GM12878 (cell line): ENCODE measurements around the gene CD164L2. TPM values are rescaled to one million over a fixed set of nuclear protein-coding genes. Genes with fewer than 3 reads are reported as not detected.

Experiments
- EGR1 ChIP-seq, 2 experiments: IDR thresholded peaks; 1 replicate in 1 of 2; 2 replicates in 1 of 2; pipeline ENCODE4 v1.6.1; 2011 to 2012; ENCODE audit warnings: low read depth in 2 of 2, low read length in 2 of 2, borderline replicate concordance in 1 of 2, mild to moderate bottlenecking in 1 of 2, moderate library complexity in 1 of 2
- GABPA ChIP-seq: IDR thresholded peaks from 2 replicates; pipeline ENCODE4 v1.6.1; 2014; ENCODE audit warnings: antibody characterized with exemption, low read depth, mild to moderate bottlenecking, inconsistent platforms
- HDAC6 ChIP-seq: fragments of 200-600 bp; sonication (generic); IDR thresholded peaks from one replicate; pipeline ENCODE4 v1.8.0; 2017; ENCODE audit warnings: antibody characterized with exemption; ENCODE audit not compliant: unreplicated experiment
- IKZF1 ChIP-seq: fragments of 450-650 bp; conservative IDR thresholded peaks from 2 replicates; pipeline ENCODE4 v1.6.1; 2017; ENCODE audit warnings: antibody characterized with exemption, mild to moderate bottlenecking
- POLR2A ChIP-seq: IDR thresholded peaks from 2 replicates; pipeline ENCODE4 v1.6.1; 2011; ENCODE audit warnings: low read depth, mild to moderate bottlenecking, low read length
- POLR2AphosphoS2 ChIP-seq: IDR thresholded peaks from 2 replicates; pipeline ENCODE4 v1.6.1; 2011; ENCODE audit warnings: low read depth, mild to moderate bottlenecking, low read length, improper control_type of control experiment, moderate library complexity
- POLR2AphosphoS5 ChIP-seq: IDR thresholded peaks from 2 replicates; pipeline ENCODE4 v1.6.1; 2011; ENCODE audit warnings: mild to moderate bottlenecking, low read length, inconsistent platforms
- TAF1 ChIP-seq: IDR thresholded peaks from 2 replicates; pipeline ENCODE4 v1.6.1; 2011; ENCODE audit warnings: mild to moderate bottlenecking, low read depth, low read length, borderline replicate concordance
- ZBED1 ChIP-seq: IDR thresholded peaks from 2 replicates; pipeline ENCODE4 v1.6.1; 2016; ENCODE audit warnings: borderline replicate concordance
- polyA plus RNA-seq, 11 experiments: library from polyadenylated mRNA; depleted of rRNA in 4 of 11; unstranded in 6 of 11; stranded (reverse) in 5 of 11; fragments of >200 nt; fragmentation: Nextera tagmentation in 4 of 11; fragmentation: Illumina TruSeq in 1 of 11; extraction: Ambion mirVana in 4 of 11; extraction: Trizol in 1 of 11; gene quantifications; 1 replicate in 1 of 11; 2 replicates in 10 of 11; pipeline versions ENCODE4 v1.2.1 to v1.2.3, GENCODE V29; 2011 to 2016; ENCODE audit warnings: inconsistent platforms in 2 of 11, missing spikeins in 2 of 11, low read depth in 1 of 11
- total RNA-seq, 4 experiments: library from RNA; depleted of rRNA in 3 of 4; stranded (reverse); fragments of >200 nt in 3 of 4; fragmentation: Illumina TruSeq in 1 of 4; extraction: Trizol in 1 of 4; gene quantifications; 2 replicates each; pipeline versions ENCODE4 v1.2.1 to v1.2.3, GENCODE V29; 2013 to 2021
- TF ChIP-seq, protein P1 (sequence below): fragments of 450-650 bp; formaldehyde crosslinking; IDR thresholded peaks from 2 replicates; pipeline ENCODE4 v1.4.0; 2022; ENCODE audit warnings: mild to moderate bottlenecking, moderate library complexity
- TF ChIP-seq, protein P2 (sequence below): fragments of 450-650 bp; IDR thresholded peaks from 2 replicates; pipeline ENCODE4 v1.6.1; 2018; ENCODE audit warnings: mild to moderate bottlenecking, low read depth, moderate library complexity; ENCODE audit not compliant: partially characterized antibody
- TF ChIP-seq, protein P3 (sequence below): fragments of 450-650 bp; formaldehyde crosslinking; IDR thresholded peaks from 2 replicates; pipeline ENCODE4 v1.4.0; 2020; ENCODE audit warnings: mild to moderate bottlenecking, moderate library complexity
- TF ChIP-seq, protein P4 (sequence below), 3 experiments: IDR thresholded peaks in 2 of 3; conservative IDR thresholded peaks in 1 of 3; 2 replicates each; pipeline ENCODE4 v1.5.1; 2011; ENCODE audit warnings: low read depth in 3 of 3, low read length in 3 of 3, mild to moderate bottlenecking in 3 of 3, control low read depth in 2 of 3, moderate library complexity in 2 of 3, inconsistent platforms in 1 of 3, mixed read lengths in 1 of 3; ENCODE audit not compliant: control insufficient read depth in 2 of 3, insufficient read depth in 1 of 3; ENCODE audit errors: extremely low read depth in 1 of 3

CD164L2 gene
- total and polyA plus RNA-seq, 10 of the 15 experiments (the other 5 are each of a cell fraction or from before 2014, with no cell fraction given): not detected

DNA sequence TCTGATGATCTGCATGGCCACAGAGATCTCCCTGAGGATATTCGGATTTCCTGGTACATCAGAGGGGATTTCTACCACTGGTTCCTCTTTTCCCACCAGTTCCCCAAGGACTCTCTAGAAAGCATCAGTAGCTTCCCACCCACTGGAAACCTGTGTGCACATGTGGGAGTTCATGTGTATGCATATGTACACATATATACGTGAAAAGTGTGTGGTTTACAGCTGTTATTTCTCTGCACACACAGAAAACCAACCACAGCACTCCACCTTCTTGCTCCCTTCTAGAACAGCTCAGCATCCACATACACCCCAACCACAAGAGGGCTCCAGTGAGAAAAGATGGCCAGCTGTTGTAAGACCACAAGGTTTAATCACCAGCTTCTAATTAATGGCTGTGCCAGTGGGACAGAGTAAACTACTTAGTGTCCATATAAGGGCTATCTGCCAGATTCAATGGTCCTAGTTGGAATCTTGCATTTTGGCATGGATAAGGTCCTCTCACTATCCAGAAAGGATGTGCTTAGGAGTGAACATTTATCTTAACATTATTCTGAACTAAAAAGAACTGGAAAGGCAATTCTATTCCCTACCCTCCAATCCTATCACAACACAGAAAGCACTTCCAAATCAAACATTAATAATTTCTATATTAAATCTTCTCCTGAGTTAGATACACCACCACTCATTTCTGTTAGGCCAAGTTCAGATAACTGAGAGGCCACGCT lies 33.4 kb upstream of the CD164L2 start (continued):
- TF ChIP-seq HDAC6 (no peak), POLR2AphosphoS5 (no peak), ZBED1 (no peak), IKZF1 (peak; percentile 83), TAF1 (no peak), POLR2A (no peak), EGR1 (IDR thresholded peaks at IDR 0.05; ENCODE audit: borderline replicate concordance in 1 of 2, low read depth in 2 of 2, low read length in 2 of 2) (no peak), POLR2AphosphoS2 (no peak), GABPA (no peak)
- TF ChIP-seq, protein P1, sequence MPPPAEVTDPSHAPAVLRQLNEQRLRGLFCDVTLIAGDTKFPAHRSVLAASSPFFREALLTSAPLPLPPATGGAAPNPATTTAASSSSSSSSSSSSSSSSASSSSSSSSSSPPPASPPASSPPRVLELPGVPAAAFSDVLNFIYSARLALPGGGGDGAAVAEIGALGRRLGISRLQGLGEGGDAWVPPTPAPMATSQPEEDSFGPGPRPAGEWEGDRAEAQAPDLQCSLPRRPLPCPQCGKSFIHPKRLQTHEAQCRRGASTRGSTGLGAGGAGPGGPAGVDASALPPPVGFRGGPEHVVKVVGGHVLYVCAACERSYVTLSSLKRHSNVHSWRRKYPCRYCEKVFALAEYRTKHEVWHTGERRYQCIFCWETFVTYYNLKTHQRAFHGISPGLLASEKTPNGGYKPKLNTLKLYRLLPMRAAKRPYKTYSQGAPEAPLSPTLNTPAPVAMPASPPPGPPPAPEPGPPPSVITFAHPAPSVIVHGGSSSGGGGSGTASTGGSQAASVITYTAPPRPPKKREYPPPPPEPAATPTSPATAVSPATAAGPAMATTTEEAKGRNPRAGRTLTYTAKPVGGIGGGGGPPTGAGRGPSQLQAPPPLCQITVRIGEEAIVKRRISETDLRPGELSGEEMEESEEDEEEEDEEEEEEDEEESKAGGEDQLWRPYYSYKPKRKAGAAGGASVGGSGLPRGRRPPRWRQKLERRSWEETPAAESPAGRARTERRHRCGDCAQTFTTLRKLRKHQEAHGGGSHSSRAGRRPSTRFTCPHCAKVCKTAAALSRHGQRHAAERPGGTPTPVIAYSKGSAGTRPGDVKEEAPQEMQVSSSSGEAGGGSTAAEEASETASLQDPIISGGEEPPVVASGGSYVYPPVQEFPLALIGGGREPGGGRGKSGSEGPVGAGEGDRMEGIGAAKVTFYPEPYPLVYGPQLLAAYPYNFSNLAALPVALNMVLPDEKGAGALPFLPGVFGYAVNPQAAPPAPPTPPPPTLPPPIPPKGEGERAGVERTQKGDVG (CRISPR knock-in tag): no peak
- TF ChIP-seq, protein P2, sequence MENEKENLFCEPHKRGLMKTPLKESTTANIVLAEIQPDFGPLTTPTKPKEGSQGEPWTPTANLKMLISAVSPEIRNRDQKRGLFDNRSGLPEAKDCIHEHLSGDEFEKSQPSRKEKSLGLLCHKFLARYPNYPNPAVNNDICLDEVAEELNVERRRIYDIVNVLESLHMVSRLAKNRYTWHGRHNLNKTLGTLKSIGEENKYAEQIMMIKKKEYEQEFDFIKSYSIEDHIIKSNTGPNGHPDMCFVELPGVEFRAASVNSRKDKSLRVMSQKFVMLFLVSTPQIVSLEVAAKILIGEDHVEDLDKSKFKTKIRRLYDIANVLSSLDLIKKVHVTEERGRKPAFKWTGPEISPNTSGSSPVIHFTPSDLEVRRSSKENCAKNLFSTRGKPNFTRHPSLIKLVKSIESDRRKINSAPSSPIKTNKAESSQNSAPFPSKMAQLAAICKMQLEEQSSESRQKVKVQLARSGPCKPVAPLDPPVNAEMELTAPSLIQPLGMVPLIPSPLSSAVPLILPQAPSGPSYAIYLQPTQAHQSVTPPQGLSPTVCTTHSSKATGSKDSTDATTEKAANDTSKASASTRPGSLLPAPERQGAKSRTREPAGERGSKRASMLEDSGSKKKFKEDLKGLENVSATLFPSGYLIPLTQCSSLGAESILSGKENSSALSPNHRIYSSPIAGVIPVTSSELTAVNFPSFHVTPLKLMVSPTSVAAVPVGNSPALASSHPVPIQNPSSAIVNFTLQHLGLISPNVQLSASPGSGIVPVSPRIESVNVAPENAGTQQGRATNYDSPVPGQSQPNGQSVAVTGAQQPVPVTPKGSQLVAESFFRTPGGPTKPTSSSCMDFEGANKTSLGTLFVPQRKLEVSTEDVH: no peak
- TF ChIP-seq, protein P3, sequence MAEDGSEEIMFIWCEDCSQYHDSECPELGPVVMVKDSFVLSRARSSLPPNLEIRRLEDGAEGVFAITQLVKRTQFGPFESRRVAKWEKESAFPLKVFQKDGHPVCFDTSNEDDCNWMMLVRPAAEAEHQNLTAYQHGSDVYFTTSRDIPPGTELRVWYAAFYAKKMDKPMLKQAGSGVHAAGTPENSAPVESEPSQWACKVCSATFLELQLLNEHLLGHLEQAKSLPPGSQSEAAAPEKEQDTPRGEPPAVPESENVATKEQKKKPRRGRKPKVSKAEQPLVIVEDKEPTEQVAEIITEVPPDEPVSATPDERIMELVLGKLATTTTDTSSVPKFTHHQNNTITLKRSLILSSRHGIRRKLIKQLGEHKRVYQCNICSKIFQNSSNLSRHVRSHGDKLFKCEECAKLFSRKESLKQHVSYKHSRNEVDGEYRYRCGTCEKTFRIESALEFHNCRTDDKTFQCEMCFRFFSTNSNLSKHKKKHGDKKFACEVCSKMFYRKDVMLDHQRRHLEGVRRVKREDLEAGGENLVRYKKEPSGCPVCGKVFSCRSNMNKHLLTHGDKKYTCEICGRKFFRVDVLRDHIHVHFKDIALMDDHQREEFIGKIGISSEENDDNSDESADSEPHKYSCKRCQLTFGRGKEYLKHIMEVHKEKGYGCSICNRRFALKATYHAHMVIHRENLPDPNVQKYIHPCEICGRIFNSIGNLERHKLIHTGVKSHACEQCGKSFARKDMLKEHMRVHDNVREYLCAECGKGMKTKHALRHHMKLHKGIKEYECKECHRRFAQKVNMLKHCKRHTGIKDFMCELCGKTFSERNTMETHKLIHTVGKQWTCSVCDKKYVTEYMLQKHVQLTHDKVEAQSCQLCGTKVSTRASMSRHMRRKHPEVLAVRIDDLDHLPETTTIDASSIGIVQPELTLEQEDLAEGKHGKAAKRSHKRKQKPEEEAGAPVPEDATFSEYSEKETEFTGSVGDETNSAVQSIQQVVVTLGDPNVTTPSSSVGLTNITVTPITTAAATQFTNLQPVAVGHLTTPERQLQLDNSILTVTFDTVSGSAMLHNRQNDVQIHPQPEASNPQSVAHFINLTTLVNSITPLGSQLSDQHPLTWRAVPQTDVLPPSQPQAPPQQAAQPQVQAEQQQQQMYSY: no peak
- TF ChIP-seq, protein P4, sequence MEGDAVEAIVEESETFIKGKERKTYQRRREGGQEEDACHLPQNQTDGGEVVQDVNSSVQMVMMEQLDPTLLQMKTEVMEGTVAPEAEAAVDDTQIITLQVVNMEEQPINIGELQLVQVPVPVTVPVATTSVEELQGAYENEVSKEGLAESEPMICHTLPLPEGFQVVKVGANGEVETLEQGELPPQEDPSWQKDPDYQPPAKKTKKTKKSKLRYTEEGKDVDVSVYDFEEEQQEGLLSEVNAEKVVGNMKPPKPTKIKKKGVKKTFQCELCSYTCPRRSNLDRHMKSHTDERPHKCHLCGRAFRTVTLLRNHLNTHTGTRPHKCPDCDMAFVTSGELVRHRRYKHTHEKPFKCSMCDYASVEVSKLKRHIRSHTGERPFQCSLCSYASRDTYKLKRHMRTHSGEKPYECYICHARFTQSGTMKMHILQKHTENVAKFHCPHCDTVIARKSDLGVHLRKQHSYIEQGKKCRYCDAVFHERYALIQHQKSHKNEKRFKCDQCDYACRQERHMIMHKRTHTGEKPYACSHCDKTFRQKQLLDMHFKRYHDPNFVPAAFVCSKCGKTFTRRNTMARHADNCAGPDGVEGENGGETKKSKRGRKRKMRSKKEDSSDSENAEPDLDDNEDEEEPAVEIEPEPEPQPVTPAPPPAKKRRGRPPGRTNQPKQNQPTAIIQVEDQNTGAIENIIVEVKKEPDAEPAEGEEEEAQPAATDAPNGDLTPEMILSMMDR (IDR thresholded peaks at IDR 0.05 in 2 of 3, conservative IDR thresholded peaks at IDR 0.05 in 1 of 3; ENCODE audit: control insufficient read depth in 2 of 3, extremely low read depth in 1 of 3, insufficient read depth in 1 of 3, low read depth in 3 of 3, low read length in 3 of 3): peak; percentile 74 to 82 (median 74)
